Nephron progenitor cell (in vitro differentiated cells): ENCODE measurements around the gene ARHGAP45.

Source experiments
- DNase-seq: peaks from one replicate; pipeline ENCODE4 v3.0.0; 2021
- H3K27ac Mint-ChIP-seq: 2 replicates; pipeline ENCODE4 v1.8.0; 2021; ENCODE audit warnings: mild to moderate bottlenecking, moderate library complexity, mixed read lengths
- H3K27me3 Mint-ChIP-seq: 2 replicates; pipeline ENCODE4 v1.8.0; 2021; ENCODE audit warnings: mild to moderate bottlenecking, low read depth, mixed read lengths; ENCODE audit not compliant: poor library complexity
- H3K36me3 Mint-ChIP-seq: 2 replicates; pipeline ENCODE4 v1.8.0; 2021; ENCODE audit warnings: low read depth, mixed read lengths
- H3K4me1 Mint-ChIP-seq: 2 replicates; pipeline ENCODE4 v1.8.0; 2021; ENCODE audit warnings: mixed read lengths
- H3K4me3 Mint-ChIP-seq: 2 replicates; pipeline ENCODE4 v1.8.0; 2021; ENCODE audit warnings: mild to moderate bottlenecking, moderate library complexity, mixed read lengths
- H3K9me3 Mint-ChIP-seq: 2 replicates; pipeline ENCODE4 v1.8.0; 2021; ENCODE audit warnings: mild to moderate bottlenecking, moderate library complexity, mixed read lengths
- CTCF ChIP-seq: fragments of 200-600 bp; sonication (generic); IDR thresholded peaks from 2 replicates; pipeline ENCODE4 v1.5.0; 2021; ENCODE audit warnings: antibody characterized with exemption

The ARHGAP45 gene

GRCh38 chr19:1093330-1093729, 26.4 kb downstream of the ARHGAP45 start:
- no peak overlapping the region for H3K27ac Mint-ChIP-seq
- peak overlapping the region; percentile 93 for H3K4me3 Mint-ChIP-seq
- no peaks in the 10 kb centered on the region for H3K36me3 Mint-ChIP-seq
- peaks cover 3% of the 10 kb centered on the region for H3K27me3 Mint-ChIP-seq
- no peak for TF ChIP-seq CTCF
- no peak for DNase-seq
- no peaks in the 10 kb centered on the region for H3K9me3 Mint-ChIP-seq
- peaks cover 39% of the 10 kb centered on the region for H3K4me1 Mint-ChIP-seq

GRCh38 chr19:1093811-1094553, 27.0 kb downstream of the ARHGAP45 start:
- Mint-ChIP-seq H3K36me3 (no peaks in the 10 kb centered on the region), H3K9me3 (peaks cover 4% of the 10 kb centered on the region), H3K4me1 (peaks cover 45% of the 10 kb centered on the region), H3K27me3 (peaks cover 3% of the 10 kb centered on the region), H3K27ac (no peak overlapping the region), H3K4me3 (peak overlapping the region; percentile 93)
- DNase-seq, result no peak
- TF ChIP-seq CTCF, result no peak

- no peaks in the 10 kb centered on the region for H3K36me3 Mint-ChIP-seq
- H3K27ac Mint-ChIP-seq, result no peak overlapping the region
- peak overlapping the region; percentile 93 for H3K4me3 Mint-ChIP-seq
- H3K4me1 Mint-ChIP-seq, result peaks cover 48% of the 10 kb centered on the region
- no peak for TF ChIP-seq CTCF
- H3K9me3 Mint-ChIP-seq, result peaks cover 5% of the 10 kb centered on the region
- no peak for DNase-seq
- peaks cover 3% of the 10 kb centered on the region for H3K27me3 Mint-ChIP-seq
Measured at GRCh38 chr19:1094655-1094977, 27.6 kb downstream of the ARHGAP45 start.

GRCh38 chr19:1094978-1095701, 28.2 kb downstream of the ARHGAP45 start, which contains the start of gene POLR2E:
POLR2E (minus strand) TSS chr19:1095375; CDS start chr19:1095315, 60 bp downstream.
- Mint-ChIP-seq H3K36me3 (no peaks in the 10 kb centered on the region), H3K27me3 (peaks cover 3% of the 10 kb centered on the region), H3K4me1 (peaks cover 52% of the 10 kb centered on the region), H3K4me3 (peak within 1 kb of the TSS; percentile 93), H3K9me3 (peaks cover 5% of the 10 kb centered on the region), H3K27ac (peak within 1 kb of the TSS; percentile 44)
- no peak for TF ChIP-seq CTCF
- peak; percentile 99 for DNase-seq

GRCh38 chr19:1097810-1098176, 30.8 kb downstream of the ARHGAP45 start:
- Mint-ChIP-seq H3K4me1 (peaks cover 68% of the 10 kb centered on the region), H3K27me3 (peaks cover 3% of the 10 kb centered on the region), H3K36me3 (no peaks in the 10 kb centered on the region), H3K9me3 (peaks cover 5% of the 10 kb centered on the region), H3K4me3 (peak overlapping the region; percentile 40), H3K27ac (peak overlapping the region; percentile 80)
- no peak for TF ChIP-seq CTCF
- no peak for DNase-seq
